Measurements from ENCODE around the gene GRIA4. TPM values are rescaled to one million over a fixed set of nuclear protein-coding genes. Genes with fewer than 3 reads are reported as not detected.

Gene GRIA4
- total and polyA plus RNA-seq, 2 donors (not counting 1 experiment from before 2014, with no cell fraction given) = 0.15 to 0.50 TPM

- H2AFZ ChIP-seq (ENCODE audit: low read length) = no peak overlapping the region
- H3K36me3 ChIP-seq (ENCODE audit: control insufficient read depth, insufficient read depth, low read length) = no peaks in the 10 kb centered on the region
- DNase-seq (ENCODE audit: low read depth in 2 of 2) = no peak
- TF ChIP-seq CTCF (conservative IDR thresholded peaks at IDR 0.05 in 1 of 2, IDR thresholded peaks at IDR 0.05 in 1 of 2; ENCODE audit: low read depth in 1 of 2, low read length in 2 of 2) = no peak
- no peak for TF ChIP-seq EZH2 (IDR thresholded peaks at IDR 0.05; ENCODE audit: low read length, missing control alignments)
- H3K27me3 ChIP-seq (ENCODE audit: control insufficient read depth, insufficient read depth, low read length) = no peaks in the 10 kb centered on the region
- H3K4me2 ChIP-seq (ENCODE audit: extremely low read depth, insufficient read depth, low read length) = no peak overlapping the region
- no peak overlapping the region for H3K9ac ChIP-seq (ENCODE audit: insufficient read depth, low read length)
- H3K79me2 ChIP-seq (ENCODE audit: control insufficient read depth, insufficient read depth, low read length) = no peaks in the 10 kb centered on the region
- no peaks in the 10 kb centered on the region for H3K4me1 ChIP-seq (ENCODE audit: control insufficient read depth, extremely low read depth, insufficient read depth, low read length)
- H3K4me3 ChIP-seq (replicated peaks in 1 of 4; ENCODE audit: control extremely low read depth in 1 of 4, insufficient read depth in 1 of 4, low read depth in 3 of 4, low read length in 4 of 4) = no peak overlapping the region
- no peak overlapping the region for H3K27ac ChIP-seq (ENCODE audit: insufficient read depth, low read length)
- no peaks in the 10 kb centered on the region for H4K20me1 ChIP-seq (ENCODE audit: control insufficient read depth, extremely low read depth, insufficient read depth, low read length)
- H3K9me3 ChIP-seq (ENCODE audit: control insufficient read depth, insufficient read depth, low read depth, low read length) = no peaks in the 10 kb centered on the region
These were observed 179.9 kb downstream of the GRIA4 start for GRCh38 chr11:105789579-105790420.

- no peak overlapping the region for H3K4me2 ChIP-seq (ENCODE audit: extremely low read depth, insufficient read depth, low read length)
- no peaks in the 10 kb centered on the region for H4K20me1 ChIP-seq (ENCODE audit: control insufficient read depth, extremely low read depth, insufficient read depth, low read length)
- no peaks in the 10 kb centered on the region for H3K4me1 ChIP-seq (ENCODE audit: control insufficient read depth, extremely low read depth, insufficient read depth, low read length)
- TF ChIP-seq EZH2 (IDR thresholded peaks at IDR 0.05; ENCODE audit: low read length, missing control alignments) = no peak
- no peak for TF ChIP-seq CTCF (conservative IDR thresholded peaks at IDR 0.05 in 1 of 2, IDR thresholded peaks at IDR 0.05 in 1 of 2; ENCODE audit: low read depth in 1 of 2, low read length in 2 of 2)
- H3K4me3 ChIP-seq (replicated peaks in 1 of 4; ENCODE audit: control extremely low read depth in 1 of 4, insufficient read depth in 1 of 4, low read depth in 3 of 4, low read length in 4 of 4) = no peak overlapping the region
- no peak overlapping the region for H3K9ac ChIP-seq (ENCODE audit: insufficient read depth, low read length)
- H3K79me2 ChIP-seq (ENCODE audit: control insufficient read depth, insufficient read depth, low read length) = no peaks in the 10 kb centered on the region
- H3K9me3 ChIP-seq (ENCODE audit: control insufficient read depth, insufficient read depth, low read depth, low read length) = no peaks in the 10 kb centered on the region
- H3K27ac ChIP-seq (ENCODE audit: insufficient read depth, low read length) = no peak overlapping the region
- DNase-seq (ENCODE audit: low read depth in 2 of 2) = no peak
- no peak overlapping the region for H2AFZ ChIP-seq (ENCODE audit: low read length)
- no peaks in the 10 kb centered on the region for H3K27me3 ChIP-seq (ENCODE audit: control insufficient read depth, insufficient read depth, low read length)
- H3K36me3 ChIP-seq (ENCODE audit: control insufficient read depth, insufficient read depth, low read length) = no peaks in the 10 kb centered on the region
These were observed 181.0 kb downstream of the GRIA4 start for GRCh38 chr11:105790840-105791239.

GRCh38 chr11:105793092-105793491 is 183.2 kb downstream of the GRIA4 start:
- TF ChIP-seq EZH2 (IDR thresholded peaks at IDR 0.05; ENCODE audit: low read length, missing control alignments) (no peak), CTCF (conservative IDR thresholded peaks at IDR 0.05 in 1 of 2, IDR thresholded peaks at IDR 0.05 in 1 of 2; ENCODE audit: low read depth in 1 of 2, low read length in 2 of 2) (no peak)

More at GRCh38 chr11:105793092-105793491, 183.2 kb downstream of the GRIA4 start:
- Histone ChIP-seq H3K9me3 (ENCODE audit: control insufficient read depth, insufficient read depth, low read depth, low read length) (no peaks in the 10 kb centered on the region), H3K4me2 (ENCODE audit: extremely low read depth, insufficient read depth, low read length) (no peak overlapping the region), H4K20me1 (ENCODE audit: control insufficient read depth, extremely low read depth, insufficient read depth, low read length) (no peaks in the 10 kb centered on the region), H2AFZ (ENCODE audit: low read length) (no peak overlapping the region), H3K4me3 (replicated peaks in 1 of 4; ENCODE audit: control extremely low read depth in 1 of 4, insufficient read depth in 1 of 4, low read depth in 3 of 4, low read length in 4 of 4) (no peak overlapping the region), H3K79me2 (ENCODE audit: control insufficient read depth, insufficient read depth, low read length) (no peaks in the 10 kb centered on the region), H3K4me1 (ENCODE audit: control insufficient read depth, extremely low read depth, insufficient read depth, low read length) (no peaks in the 10 kb centered on the region), H3K27ac (ENCODE audit: insufficient read depth, low read length) (no peak overlapping the region), H3K36me3 (ENCODE audit: control insufficient read depth, insufficient read depth, low read length) (no peaks in the 10 kb centered on the region), H3K9ac (ENCODE audit: insufficient read depth, low read length) (no peak overlapping the region), H3K27me3 (ENCODE audit: control insufficient read depth, insufficient read depth, low read length) (no peaks in the 10 kb centered on the region)
- DNase-seq (ENCODE audit: low read depth in 2 of 2) = no peak

Measured in fibroblast of lung (primary cell).